DMS153 (cell line): ENCODE data around the gene GPR17.

Experiments used
- DNase-seq: peaks from one replicate; lab custom pipeline; 2025; lab: John Stamatoyannopoulos, UW

GPR17 gene

GRCh38 chr2:127614731-127615130 lies 31.2 kb upstream of the GPR17 start:
- no peak for DNase-seq

GRCh38 chr2:127615511-127616166 lies 30.3 kb upstream of the GPR17 start:
- DNase-seq = no peak

DNA sequence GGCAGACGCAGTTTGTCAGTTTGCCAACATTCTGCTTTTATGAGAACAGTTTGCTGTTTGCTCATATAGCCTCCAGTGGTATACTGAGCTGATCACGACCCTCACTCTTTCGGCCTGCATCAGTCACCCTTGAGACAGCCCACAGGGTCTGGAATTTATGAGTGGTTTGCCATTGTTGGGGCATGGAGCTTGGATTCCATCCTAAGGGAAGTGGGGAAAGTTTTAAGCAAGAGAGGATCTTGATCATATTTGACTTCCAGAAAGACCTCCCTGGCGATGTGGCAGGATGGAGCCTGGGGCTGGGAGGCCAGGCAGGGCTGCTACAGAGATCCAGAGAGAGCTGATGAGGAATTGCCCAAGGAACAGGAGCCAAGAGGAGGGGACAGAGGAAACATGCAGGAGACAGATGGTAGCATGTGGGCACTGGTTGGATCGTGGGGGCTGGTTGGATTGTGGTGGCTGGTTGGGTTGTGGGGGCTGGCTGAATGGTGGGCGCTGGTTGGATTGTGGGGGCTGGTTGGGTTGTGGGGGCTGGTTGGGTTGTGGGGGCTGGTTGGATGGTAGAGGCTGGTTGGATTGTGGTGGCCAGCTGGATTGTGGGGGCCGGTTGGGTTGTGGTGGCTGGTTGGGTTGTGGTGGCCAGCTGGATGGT lies 27.3 kb upstream of the GPR17 start:
- DNase-seq = no peak

- DNase-seq = no peak
These were observed 26.8 kb upstream of the GPR17 start for GRCh38 chr2:127619203-127619590.

- DNase-seq = no peak
These were observed 25.9 kb upstream of the GPR17 start for GRCh38 chr2:127619877-127620705.

DNA sequence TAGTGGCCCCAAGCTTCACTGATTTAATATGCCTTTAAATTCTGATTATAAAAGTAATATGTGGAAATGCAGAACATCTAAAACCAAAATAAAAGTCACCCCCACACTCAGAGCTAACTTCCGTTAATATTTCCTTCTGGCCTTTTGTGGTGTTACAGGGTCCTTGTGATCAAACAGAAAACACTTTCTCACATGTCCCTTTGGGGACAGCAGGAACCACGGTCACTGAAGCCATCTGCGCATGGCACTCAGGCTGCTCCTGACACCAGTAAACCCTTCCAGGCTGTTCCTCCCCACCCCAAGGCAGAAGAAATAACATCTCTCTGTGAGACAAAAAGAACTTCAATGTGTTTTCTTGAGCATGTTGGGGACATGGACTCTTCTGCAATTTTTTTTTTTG lies 25.1 kb upstream of the GPR17 start:
- DNase-seq = no peak

DNA sequence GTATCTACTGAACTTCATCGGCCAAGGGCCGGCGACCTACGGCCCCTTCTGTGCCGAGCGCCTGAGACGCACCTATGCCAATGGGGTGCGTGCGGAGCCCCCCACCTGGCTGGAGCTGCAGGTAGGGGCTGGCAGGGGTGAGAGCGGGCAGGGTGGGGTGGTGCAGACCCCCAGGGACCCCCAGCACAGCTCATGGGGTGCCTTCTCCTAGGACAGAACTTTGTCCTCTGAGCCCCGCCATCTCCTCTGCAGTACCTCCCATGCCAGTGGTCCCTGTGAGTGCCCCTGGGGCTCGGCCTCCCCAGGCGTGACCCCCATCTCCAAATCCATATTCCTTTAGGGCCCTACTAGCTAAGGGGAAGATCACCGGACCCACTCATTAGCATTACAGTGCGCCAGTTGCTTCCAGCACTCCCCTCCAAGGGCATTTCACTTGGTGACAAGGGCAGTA lies 23.9 kb upstream of the GPR17 start:
- no peak for DNase-seq

DNA sequence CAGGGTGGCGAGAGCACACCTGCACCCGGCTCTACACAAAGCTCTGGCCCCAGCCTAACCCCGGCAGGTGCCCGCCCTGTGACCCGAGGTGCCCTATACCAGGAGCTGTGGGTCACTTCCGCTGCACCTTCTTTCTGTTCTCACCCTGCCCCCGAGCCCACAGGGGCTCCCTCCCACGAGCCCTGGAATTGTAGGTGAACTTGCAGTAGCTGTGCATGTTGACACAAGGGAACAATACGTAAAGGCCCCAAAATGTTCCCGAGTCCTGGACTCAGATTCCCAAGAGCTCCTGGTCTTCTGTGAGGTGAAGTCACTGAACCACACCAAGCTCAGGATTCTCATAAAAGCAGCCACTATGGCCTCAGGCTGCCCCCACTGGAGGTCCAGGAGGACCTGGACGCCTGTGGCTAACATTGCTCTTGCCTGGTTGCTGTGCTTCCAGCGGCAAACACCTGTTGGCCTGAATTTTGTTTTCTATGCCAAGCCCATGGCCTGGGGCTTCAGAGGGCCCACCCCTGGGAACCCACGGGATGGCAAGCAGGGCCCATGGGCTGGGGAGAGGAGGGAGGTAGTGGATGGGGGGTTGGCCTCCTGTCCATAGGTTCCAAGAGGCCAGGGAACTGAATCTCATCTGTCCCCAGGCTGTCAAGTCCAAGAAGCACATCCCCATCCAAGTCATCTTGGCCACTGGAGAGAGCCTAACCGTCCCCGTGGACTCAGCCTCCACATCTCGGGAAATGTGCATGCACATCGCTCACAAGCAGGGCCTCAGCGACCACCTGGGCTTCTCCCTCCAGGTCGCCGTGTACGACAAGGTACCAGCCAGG lies 23.2 kb upstream of the GPR17 start:
- DNase-seq = no peak

- DNase-seq = no peak
These were observed 22.3 kb upstream of the GPR17 start for GRCh38 chr2:127623388-127624319.

DNA sequence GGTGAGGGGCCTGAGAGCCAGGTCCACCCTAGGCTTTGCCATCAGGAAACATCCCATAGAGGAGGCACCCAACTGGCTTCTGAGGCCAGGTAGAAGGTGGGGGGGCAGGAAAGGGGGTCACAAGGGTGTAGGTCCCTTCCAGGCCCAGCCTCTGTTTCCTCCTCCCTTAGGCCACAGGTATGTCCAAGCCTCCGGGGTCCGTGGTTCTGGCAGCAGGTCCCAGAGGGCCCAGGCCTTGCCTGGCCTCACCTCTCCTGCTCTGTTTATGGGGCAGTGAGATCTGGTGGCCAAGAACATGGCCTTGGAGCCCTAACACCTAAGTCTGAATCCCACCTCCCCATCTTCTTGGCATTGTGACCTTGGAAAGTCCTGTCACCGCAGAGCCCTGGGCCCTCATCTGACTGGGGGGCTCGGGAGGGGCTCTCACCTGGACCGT lies 21.6 kb upstream of the GPR17 start:
- no peak for DNase-seq

DNA sequence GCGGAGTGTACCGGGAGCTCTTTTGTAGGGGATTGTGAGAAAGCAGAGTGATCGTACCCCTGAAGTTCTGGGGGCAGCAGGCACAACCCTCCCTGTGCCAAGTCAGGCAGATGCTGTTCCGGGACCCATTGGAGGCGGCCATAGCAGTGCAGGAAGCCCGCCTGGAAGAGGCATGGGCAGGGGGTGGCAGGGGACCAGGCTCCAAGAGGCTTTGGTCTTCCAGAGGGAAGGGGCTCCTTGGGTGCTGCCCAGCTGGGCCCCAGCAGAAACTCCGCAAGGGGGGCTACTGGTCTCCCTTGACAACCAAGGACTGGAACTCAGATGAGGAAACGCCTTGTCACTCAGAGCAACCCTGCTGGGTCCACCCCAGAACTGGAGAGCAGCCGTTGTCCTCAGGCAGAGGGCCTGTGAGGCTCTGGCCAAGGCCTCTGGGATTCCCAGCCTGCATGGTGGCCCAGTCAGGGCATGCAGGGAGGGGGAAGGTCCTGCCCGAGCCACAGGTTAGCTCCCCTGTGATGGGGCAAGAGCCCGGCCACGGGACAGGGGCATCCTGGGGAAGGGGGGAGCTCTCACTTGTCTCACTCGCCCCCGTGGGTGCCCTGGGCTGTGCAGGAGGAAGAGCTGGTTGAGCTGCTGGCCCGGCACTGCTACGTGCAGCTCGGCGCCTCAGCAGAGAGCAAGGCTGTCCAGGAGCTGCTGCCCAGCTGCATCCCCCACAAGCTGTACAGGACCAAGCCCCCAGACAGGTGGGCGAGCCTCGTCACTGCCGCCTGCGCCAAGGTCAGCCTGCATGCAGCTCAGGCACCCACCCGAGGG lies 21.0 kb upstream of the GPR17 start:
- no peak for DNase-seq

DNA sequence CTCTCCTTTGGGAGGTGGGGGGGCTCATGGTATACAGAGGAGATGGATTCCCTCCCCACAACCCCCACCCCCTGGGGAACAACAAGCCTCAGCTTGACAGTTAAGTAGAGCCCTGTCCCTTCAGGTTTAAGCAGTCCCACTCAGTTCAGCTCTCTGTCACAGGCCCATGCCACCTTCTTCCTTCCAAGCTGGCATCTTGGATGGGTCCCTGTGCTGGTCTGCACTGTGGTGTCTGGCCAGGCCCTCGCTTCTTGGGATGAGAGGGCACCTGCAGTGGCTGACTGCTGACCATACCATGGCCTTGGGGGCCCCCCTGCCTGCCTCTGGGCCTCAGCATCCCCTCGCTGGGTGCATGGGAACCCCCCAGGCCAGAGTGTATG lies 20.4 kb upstream of the GPR17 start:
- DNase-seq = no peak

DNA sequence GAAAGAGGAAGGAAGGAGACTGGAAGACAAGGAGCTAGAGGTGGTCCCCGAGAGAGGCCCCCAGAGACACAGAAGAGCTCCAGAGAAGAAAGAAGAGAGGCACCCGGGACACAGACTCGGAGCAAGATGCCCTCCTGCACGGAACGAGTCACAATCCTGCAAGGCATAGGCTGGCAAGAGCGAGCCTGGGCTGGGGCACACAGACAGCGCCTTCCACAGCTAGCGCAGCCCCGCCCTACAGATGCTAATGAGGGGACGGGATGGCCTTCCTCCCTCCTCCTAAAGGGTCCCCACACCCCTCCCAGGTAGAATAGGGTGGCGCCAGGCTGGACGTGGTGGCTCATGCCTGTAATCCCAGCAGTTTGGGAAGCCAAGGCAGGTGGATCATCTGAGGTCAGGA lies 19.8 kb upstream of the GPR17 start:
- no peak for DNase-seq

GRCh38 chr2:127626917-127627739 lies 18.8 kb upstream of the GPR17 start:
- DNase-seq = no peak

DNA sequence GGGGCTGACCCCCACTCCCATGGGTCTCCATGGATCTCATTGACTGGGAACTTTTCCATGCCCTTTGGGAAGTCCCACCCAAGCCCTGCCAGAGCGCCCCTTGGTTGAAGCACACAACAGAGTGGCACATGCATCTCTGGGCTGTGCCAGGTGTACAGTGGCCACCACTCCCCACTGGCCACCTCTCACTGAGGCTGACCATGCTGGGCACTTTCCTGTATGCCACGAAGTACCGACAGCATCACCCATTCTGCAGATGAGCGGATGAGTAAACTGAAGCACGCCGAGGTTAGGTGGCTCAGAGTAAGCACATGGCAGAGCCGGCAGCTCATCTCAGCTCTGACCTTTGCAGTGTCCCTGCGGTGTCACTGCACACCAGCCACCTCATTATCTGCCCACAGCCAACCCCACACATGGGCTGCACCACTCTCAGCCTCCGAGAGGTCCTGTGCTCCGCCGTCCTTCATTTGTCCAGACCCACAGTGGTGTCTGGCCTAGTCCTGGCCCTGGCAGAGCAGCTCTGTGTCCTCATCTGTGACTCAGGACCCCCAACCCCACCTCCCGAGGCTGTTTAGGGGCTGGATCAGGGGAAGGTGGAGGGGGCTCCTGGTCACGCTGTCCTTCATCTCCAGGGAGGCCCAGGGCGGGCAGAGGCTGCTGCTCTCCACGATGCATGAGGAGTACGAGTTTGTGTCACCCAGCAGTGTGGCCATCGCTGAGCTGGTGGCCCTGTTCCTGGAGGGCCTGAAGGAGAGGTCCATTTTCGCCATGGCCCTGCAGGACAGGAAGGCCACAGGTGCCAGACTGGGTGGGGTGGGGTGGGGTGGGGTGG lies 18.0 kb upstream of the GPR17 start:
- no peak for DNase-seq

DNA sequence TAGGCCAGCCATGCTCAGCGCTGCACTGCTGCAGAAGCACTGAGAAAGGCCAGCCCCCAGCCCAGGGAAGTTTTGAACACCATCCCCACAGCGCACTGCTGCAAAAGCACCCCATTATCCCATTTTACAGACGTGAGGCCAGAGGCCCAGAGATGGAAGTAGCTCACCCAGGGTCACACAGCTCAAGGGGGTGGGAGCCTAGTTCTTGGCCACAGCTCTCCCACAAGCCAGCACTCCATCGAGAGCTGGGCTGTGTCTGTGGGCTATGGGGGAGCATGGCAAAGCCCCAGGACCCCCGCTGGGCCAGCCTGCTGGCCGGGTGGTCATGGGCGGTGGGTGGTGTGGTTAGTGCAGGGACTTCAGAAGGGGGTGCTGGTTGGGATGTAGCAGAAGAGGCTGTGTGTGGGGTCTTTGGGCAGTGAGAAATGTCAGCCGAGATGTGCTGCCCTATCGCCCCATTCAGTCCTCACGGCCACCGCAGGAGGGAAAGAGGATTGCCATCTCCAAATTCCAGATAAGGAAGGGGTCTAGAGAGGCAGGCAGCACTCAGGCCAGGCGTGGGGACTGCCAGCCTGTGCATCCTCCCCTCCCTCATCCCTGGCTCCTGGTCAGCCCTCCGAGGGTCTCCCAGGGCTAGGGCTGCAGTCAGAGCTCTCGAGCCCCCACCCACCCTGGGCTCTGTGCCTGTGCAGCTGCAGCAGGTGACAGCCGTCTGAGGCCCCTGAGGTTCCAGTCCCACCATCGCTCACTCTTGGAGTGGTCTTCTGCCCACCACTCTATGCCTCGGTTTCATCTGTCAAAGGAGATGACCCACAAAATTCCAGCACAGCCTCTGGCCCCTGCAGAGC lies 17.0 kb upstream of the GPR17 start:
- no peak for DNase-seq

GRCh38 chr2:127629637-127630036 lies 16.3 kb upstream of the GPR17 start:
- DNase-seq = no peak
